GM19463 (cell line): Measurements from ENCODE around the gene PHPT1.
A peak's percentile ranks its signal among the peaks of the same experiment; 100 is the strongest.
"Not testable (repeated sequence)": the region's sequence is repeated elsewhere in the genome, so short reads cannot be mapped to it uniquely, and the experiment has no call there.

ENCODE experiments used
- ATAC-seq: cut with Tn5 transposase; IDR thresholded peaks from one replicate; pipeline ENCODE4 v1.9.1; 2021; ENCODE audit warnings: mild to moderate bottlenecking, moderate library complexity; ENCODE audit not compliant: unreplicated experiment

Gene PHPT1

GRCh38 chr9:136849038-136849959 lies at the start of gene PHPT1:
TSS of gene PHPT1 (plus strand) at chr9:136849409. CDS start at chr9:136849431, 22 bp downstream.
- ATAC-seq, result peak; percentile 77

- no peak for ATAC-seq
Observed at GRCh38 chr9:136799854-136800657, 49.2 kb upstream of the PHPT1 start.

DNA sequence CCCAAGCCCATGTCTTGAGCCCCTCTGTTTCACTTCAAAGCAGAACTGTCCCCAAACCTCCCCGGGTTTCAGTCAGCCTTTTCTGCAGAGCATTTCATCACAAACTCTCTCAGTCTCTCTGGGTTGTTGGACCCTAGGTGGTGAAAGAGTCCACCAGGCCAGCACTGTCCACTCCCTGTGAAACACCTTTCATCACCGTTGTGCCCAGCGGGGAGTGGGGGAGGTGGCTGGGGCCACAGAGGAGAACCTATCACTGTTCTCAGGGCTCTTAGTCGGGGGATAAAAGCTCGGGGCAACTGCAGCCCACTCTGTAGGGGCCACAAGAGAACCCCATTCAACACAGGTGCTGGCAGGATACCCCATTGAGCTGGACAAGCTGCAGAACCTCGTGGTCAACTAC lies 46.9 kb upstream of the PHPT1 start:
- no peak for ATAC-seq

- ATAC-seq, result not testable (repeated sequence)
Observed at GRCh38 chr9:136803009-136803550, 46.1 kb upstream of the PHPT1 start.

- no peak for ATAC-seq
Observed at GRCh38 chr9:136803551-136804508, 45.4 kb upstream of the PHPT1 start.

DNA sequence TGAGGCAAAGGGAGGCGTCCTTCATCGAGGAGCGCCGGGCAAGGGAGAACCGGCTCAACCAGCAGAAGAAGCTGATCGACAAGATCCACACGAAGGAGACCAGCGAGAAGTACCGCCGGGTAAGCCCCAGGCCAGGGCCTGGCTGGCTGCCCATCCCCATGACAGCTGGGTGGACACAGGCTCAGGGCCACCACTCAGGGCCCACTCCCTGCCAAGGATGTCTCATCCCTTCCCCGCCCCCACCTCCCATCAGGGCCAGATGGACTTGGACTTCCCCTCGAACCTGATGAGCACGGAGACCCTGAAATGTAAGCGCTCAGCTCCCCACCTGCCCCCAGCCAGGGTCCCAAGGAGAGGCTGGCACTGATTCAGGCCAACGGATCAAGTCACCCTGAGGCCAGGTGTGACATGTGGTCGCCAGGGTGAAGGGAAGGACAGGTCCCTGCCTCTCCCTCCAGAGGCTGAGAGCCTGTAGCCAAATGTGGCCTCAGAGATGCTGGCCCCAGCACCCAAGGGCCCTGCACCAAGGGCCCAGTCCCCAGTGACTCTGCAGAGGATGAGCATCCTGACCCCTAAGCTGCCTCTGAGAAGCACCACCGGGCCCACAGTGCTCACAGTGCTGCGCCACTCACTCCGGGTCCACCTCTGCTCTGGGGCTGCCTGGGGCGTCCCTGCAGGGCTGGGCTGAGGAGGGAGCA lies 44.6 kb upstream of the PHPT1 start:
- ATAC-seq, result no peak

DNA sequence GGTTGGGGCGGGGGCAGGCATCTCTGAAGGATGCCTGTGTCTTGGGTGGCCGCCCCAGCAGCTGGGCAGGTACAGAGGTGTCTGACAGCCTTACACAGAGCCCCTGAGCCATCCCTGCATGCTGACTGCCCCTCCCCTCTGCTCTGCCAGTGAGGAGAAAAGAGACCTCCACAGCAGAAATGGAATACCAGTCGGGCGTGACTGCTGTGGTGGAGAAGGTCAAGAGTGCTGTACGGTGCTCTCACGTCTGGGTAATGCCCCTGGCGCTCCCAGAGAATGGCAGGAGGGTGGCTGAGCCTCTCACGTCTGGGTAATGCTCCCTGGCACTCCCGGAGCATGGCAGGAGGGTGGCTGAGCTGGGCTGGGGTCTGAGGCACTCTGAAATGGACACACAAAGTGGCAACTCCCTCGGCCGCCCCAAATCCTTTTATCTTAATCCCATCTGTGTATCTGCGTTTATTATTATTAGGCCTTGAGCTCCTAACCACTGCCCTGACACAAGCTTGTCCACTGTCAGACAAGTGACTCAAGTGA lies 43.9 kb upstream of the PHPT1 start:
- no peak for ATAC-seq

- no peak for ATAC-seq
Observed at GRCh38 chr9:136806067-136806466, 43.1 kb upstream of the PHPT1 start.

GRCh38 chr9:136806631-136807201 lies 42.5 kb upstream of the PHPT1 start:
- no peak for ATAC-seq

DNA sequence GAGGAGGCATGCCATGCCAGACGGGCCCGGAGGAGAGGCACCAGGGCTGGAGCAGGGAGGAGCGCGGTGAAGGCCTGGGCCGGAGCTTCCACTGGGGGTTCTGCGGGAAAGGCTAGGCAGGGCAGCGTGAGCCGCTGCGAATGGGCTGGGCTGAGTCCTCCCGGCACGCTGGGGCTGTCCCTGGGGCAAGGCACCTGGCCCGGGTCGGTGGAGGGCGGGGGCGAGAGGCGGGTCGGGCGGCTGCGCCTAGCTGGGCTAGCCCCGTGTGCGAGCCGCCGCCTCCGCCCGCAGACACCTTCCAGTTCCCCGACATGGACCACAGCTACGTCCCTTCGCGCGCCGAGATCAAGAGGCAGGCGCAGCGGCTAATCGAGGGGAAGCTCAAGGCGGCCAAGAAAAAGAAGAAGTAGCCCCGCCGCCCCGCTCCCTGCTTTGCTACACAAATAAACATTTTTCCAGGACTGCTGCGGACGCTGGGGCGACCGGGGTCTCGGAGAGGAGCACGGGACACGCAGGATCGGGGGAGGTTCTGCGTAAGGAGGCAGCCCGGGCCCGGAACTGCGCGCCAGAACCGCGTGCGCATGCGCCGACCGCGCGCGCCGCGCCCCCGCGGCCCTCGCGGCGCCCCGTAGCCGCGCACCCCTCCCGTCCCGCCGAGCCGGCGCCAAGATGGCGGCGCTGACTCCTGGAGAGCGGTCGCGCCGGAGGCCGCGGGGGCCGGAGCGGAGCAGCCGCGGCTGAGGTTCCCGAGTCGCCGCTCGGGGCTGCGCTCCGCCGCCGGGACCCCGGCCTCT lies 41.7 kb upstream of the PHPT1 start, which contains the start of gene RABL6:
TSS of gene RABL6 (plus strand) at position 668 of the 794 bp plus-strand sequence. CDS start 249 bp downstream, outside the sequence.
- ATAC-seq, result peak; percentile 68

DNA sequence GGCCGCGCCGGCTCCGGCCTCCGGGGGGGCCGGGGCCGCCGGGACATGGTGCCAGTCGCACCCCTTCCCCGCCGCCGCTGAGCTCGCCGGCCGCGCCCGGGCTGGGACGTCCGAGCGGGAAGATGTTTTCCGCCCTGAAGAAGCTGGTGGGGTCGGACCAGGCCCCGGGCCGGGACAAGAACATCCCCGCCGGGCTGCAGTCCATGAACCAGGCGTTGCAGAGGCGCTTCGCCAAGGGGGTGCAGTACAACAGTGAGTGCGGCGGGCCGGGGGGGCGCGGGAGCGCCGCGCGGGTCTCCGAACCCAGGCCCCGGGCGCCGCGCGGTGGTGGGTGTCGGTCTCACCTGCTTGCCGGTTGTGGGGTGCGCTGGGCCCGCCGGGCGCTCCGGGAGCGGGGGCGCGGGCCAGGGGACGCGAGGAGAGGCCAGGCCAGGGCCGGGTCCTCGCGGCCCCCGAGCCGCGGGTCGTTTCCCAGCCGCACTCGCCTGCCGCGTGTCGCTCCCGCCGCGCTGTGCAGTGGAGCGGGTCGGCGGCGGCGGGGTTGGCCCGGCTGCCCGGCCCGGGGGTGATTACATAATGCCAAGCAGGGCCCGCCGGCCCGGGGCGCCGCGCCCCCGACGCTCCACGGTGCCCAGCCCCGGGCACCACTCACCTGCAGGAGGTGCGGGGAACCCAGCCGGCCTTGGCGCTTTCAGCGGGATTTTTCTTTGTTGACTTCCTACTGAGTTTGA lies 41.0 kb upstream of the PHPT1 start:
- peak; percentile 31 for ATAC-seq

DNA sequence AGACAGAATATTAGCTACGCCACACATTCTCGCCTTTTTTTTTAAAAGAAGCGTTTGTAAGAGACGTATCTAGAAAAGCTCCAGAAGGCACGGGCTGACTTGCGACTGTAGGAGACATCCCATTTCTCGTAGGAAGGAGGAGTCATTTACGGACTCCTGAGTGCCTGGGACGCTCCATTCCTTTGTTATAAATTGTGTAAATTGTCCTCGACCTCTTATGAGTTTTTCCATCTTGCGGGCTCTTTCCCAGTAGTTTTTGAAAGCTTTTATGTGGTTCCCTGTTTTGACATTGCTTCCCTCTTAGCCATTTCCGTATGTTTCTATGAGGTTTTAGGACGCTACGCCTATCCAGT lies 40.4 kb upstream of the PHPT1 start:
- ATAC-seq, result no peak

DNA sequence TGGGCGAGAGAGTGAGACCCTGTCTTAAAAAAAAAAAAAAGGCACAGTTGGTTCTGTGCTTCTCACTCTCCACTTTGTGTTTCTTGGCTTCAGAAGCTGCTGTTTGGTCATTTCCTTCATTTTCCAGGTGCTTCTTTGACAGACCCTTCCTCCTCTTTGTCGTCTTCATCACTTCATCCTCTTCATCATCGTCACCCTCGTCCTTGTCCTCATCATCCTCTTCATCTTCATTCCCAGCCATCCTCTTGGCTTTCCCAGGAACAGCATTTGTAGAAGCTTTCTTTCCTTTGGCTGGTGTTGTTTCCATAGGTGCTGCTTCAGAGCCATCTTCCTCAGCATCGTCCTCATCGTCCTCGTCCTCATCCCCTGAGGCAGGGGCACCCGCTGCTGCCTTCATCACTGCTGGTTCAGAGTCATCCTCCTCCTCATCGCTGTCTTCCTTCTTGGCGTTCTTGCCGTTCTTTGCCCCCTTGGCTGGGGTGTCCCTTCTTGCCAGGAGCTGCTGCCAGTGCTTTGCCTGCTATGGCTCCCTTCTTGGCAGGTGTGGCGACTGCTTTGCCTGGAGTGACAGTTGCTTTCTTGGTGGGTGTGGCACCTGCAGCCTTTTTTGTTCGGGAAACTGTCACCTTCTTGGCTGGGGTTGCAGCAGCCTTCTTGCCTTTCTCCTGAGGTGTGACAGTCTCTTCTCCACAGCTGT lies 34.3 kb upstream of the PHPT1 start:
- ATAC-seq, result no peak

DNA sequence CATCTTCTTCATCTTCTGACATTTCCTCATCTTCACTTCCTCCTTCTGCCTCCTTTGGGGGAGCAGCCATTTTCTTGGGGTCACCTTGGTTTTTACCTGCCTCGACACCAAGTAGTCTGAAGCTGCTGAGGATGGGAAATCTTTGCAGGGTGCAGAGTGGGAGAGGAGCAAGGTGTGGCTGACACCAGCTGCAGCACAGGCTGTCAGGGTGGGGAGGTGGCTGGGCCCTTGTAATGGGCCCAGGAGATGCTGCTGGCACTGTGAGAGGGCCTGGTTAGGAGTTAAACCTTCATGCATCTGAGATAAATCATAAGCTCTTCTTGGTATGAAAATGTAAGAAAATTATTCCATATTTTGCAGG lies 33.8 kb upstream of the PHPT1 start:
- ATAC-seq, result no peak

DNA sequence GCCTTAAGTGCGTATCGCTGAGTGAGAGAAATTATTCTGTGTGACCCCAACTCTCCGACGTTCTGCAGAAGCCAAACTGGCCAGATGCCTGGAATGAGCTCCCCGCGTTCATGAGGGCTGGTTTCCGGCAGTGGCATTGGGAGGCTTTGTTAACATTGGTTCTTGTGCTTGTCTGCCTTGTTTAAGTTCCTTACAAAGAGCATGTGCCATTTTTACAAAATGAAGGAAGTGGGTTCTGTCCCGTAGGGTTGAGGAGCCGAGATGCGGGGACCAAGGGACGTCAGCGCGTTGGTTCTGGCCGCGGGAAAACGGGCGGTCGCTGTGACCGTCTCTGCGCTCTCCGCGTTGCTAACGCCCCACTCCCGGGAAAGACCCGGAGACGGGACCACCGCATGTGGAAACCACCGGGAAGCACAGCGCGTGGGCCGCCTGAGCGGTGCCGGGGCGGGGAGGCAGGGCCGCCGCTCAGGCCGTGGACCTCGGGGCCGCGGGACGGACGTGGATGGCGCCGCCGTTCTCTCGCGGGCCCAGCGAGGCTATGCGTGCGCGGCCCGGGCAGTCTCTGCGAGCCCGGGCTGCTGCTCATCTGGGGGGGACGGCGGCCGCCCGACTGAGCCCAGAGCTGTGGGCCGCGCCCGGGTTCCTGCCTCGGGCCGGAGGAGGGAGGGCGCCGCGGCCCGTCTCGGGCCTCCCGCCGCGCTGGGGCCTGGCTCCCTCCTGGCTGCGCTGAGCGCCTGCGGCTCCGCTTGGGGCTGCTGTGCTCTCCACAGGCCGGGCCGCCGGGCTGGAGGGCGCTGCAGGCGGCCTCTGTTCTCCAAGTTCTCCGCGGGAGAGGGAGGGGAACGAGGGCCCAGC lies 28.0 kb upstream of the PHPT1 start:
- ATAC-seq, result no peak

GRCh38 chr9:136821826-136822544 lies 27.2 kb upstream of the PHPT1 start:
- no peak for ATAC-seq
